Stimulated activated CD4-positive, alpha-beta T cell treated with anti-CD3 and anti-CD28 coated beads, TNF-alpha, amount 100 ng/mL, for 24 hours (primary cell): ENCODE results near the gene GFOD1.

Experiments used
- DNase-seq, 3 experiments: peaks; one replicate each; pipeline ENCODE4 v3.0.0-alpha.2; 2020; ENCODE audit warnings: low read depth in 3 of 3

Gene GFOD1

DNA sequence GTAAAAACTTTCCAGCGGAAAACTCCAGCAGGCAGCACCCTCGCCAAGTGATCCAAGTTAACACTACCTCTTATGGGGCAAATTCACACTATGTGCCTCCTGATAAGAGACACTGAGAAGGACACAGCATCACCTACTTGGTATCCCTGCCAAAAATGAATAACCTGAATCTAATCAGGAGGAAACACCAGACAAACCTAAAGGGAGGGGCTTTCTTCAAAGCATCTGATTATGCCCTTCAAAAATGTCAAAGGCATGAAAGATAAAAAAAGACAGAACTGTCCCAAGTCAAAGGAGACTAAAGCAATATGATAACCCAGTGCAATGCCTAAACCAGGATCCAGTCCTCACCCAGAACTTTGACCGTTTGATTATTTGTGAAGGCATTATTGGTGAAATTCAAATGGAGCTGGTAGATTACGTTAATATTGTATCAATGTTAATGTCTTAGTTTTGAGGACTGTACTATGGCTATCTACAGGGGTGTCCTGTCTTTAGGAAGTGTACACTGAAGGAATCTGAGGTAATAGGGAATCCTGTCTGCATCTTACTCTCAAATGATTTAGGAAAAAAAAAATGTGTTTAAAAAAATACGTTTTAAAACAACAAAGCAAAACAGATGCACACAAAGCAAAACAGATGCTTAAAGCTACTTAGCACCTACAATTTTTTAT is 167.4 kb downstream of the GFOD1 start:
- no peak for DNase-seq

DNA sequence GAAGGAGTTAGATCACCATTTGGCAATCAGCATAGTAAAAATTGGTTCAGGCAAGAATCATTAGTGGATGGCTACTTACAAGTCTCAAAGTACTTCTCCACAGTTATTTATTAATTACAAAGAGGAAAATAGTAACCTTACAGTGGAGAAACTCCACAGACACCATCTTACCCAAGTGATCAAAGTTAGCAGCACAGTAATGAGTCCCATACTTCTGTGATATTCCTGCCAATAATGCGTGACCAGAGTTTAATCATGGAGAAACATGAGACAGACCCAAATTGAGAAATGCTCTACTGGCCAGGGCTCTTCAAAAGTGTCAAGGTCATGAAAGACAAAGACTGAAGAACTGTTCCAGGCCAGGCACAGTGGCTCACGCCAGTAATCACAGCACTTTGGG is 168.6 kb downstream of the GFOD1 start:
- DNase-seq, result no peak

DNA sequence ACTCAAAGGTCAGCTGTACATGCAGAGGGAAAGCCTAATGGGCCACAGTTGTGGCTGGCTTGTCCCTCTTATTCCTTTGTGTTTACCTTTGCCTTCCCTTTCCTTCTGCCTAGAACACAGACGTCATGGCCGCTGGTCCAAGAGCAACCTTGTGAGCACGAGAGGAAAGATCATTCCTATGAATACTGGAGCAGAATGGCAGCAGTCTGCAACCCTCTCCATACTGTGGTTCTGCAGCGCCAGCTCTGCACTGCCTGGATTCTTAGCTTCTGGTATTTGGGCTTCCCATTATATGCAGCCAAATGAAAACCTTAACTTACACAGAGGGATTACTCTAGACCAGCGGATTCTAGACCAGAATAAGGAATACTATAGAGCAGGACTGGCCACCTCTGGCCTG is 171.5 kb downstream of the GFOD1 start:
- no peak for DNase-seq

DNA sequence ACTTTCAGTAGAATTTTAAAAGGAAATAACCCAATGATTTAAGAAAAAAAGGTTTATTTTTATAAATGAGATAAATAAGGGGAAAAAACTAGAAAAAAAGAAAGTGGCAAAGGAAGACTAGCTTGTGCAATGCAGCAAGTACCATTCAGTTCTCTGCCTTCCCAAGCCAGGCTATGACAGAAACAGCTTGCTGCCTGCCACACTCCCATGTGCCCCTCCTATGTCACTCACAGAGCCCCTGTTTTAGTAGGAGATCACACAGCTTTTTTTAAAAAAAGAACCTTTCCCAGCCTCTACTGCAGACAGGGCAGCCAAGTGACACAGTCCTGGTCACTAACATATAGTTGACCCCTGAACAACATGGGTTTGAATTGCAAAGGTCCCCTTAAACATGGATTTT is 172.6 kb downstream of the GFOD1 start:
- DNase-seq, result no peak

DNA sequence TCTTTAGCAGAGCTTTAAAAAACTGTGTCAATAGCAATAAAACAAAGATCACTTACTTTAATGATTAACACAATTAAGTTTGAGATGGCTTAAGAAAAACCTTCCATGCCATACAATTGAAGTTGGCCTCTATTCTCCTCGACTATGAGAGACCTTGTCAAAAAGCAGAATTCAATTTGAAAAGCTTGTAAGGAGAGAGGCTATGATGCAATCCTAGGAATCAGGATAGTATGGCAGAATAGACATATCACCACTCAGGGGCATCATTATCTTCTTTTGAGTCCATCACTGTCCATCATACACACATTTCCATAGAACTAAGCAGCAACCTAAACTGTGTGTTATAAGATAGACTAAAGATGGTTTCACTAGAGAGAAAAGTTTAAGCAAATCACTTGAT is 176.2 kb downstream of the GFOD1 start:
- no peak for DNase-seq

DNA sequence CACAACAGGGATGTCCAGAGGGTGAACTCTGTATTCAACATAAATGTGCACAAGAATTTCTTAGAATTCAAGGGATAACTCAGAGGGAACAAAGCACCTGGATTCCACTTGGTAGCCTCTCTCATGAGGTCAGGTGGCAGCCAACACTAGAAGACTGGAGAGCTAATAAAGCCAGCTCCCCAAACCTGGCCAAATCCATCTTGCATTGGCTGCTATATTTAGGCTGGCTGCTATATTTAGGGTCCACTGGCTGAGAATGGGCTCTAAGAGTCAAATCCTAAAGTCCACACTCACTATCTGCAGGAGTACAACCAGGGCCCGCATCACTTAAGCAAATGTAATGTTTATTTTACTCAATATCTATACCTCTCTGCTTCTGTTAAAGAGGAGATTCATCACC is 179.1 kb downstream of the GFOD1 start:
- DNase-seq, result no peak
